ENCODE data around the gene MICAL2.
"Not testable (repeated sequence)": the region's sequence is repeated elsewhere in the genome, so short reads cannot be mapped to it uniquely, and the experiment has no call there.

MICAL2 gene

GRCh38 chr11:12137005-12137690, 26.8 kb downstream of the MICAL2 start:
- DNase-seq: no peak

DNA sequence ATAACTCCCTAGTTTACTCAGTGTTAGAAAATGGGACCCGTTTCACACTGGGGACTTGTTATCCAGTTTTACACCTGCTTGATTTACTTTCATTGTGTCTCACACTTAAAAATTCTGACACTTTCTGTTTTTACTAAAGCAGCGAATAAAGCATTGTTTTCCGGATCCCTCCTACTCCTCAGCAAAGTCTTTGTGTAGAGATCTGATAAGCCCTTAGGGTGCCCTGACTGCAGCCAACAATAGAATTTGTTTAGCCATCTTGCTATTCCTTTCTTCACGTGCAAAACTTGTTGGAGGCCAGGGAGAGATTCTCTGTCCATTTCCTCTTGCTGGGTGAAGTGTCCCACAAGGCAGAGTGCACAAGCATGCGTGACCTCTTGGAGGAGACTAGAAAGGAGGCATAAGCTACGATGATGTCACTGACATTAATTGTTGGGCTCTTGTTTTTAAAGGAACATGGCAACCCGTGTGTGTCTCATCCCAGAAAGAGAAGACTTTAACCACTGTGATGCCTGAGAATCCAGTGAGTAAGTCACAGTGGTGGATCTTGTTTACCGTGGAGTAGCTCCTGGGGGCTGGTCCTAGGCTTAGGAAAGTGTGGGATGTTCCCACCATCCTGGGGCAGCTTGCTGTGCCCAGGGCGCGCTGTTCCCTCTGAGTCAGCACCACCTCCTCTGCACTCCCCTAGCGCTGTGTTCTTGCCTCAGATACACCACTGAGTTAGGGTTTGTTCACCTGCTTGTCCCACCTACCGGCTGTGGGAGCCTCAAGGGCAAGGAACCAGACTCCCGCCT, 27.7 kb downstream of the MICAL2 start:
- DNase-seq: peak; percentile 55

- DNase-seq: no peak
Observed at GRCh38 chr11:12139144-12139881, 28.9 kb downstream of the MICAL2 start.

DNA sequence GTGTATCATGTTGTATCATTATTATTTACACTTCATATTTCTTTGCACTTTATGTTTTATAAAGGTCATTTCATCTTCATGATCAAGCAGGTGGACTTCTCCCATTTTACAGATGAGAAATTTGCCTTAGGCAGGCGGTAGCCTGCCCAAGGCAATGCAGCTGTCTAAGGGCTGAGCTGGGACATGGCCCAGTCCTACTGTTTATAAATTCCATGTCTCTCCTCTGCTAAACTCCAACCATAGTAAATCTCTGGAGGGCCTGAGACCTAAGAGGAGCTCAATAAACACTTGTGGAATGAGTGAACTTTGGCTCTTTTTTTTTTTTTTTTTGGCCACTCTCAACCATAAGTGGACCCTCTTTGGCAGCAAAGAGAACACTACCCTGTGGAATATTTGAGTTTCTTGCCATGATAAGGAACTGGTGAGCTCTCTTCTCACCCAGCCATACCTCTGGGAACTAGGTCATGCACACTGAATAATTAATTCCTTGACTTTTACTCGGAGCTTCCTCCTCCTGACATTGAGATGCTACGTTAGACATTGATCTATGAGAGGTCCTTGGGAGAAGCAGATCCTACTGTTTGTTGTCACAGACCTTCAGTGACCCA, 29.9 kb downstream of the MICAL2 start:
- no peak for DNase-seq

DNA sequence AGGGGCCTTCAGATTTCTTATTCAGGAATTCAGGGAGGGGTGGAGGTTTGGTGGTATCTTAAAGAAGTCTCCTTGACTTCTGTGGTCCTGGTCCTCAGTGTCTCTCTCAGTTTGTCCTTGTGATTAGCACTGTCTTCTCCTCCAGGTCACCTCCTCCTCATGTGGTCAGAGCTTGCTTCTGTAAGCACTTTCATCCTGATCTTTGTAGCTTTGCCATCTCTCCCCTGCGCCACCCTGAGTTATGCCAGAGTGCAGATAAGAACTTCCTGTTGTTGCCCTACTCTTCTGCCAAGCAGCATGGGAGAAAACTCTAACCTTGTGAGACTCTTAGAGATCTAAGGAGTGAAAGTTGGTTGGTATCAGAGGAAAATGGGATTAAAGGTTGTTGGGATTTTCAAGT, 30.9 kb downstream of the MICAL2 start:
- no peak for DNase-seq

GRCh38 chr11:12142176-12142575, 31.8 kb downstream of the MICAL2 start:
- no peak for DNase-seq

GRCh38 chr11:12142909-12143308, 32.5 kb downstream of the MICAL2 start:
- no peak for DNase-seq

DNA sequence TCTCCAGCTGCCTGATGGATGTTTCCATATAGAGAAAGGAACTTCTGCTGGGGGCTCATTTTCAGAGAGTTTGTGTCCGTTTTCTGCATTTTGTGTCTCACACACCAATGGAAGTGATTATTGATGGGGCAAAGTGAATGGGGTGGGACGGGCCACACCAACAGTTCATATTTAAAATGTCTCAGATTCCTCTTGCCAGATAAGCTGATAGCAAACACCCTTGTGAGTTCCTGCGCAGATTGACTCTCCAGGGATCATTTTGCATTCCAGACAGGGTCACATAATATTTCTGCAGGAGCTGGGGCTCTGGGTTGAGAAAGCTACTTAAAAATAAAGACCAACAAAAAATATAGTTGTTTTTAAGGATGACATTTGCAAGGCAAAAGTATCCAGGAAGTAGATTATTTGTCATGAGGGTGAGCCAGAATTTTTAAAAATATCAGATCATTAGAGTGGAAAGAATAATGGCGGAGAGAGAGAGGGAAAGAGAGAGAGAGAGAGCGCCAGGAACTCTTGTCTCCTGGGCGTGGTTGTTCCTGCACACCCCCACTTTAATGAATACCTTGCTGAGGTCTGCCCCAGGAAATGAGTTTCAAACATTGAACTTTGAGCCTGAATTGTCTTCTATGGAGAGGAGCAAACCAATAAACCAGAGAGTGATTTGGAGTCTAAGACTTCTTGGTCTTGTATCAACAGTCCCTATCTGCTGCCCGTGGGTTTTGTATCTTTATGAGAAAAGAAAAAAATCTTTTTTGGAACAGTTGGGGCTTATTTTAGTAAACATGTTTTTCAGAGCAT, 33.3 kb downstream of the MICAL2 start:
- no peak for DNase-seq

- no peak for DNase-seq
Observed at GRCh38 chr11:12144330-12145174, 34.2 kb downstream of the MICAL2 start.

- not testable (repeated sequence) for DNase-seq
Observed at GRCh38 chr11:12146678-12147077, 36.3 kb downstream of the MICAL2 start.

DNA sequence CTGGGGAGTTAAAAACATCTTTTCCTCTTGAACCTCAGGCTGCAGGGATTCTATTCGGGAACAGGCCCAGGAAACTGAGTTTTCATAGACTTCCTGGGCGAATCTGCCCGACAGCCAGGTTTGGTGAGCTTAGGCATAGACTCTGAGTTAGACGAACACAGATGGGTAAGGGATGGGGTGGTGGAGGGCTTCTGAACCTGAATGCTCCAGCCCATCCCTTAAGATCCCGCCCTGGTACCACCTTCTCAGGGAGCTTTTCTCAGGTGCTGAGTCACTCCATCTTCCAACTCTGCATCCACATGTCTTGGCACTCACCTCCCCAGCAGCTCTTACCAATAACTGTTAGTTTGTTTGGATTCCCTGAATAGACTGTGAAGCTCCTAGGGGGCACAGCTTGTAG, 37.4 kb downstream of the MICAL2 start:
- DNase-seq: no peak

- DNase-seq: peak; percentile 30
Observed at GRCh38 chr11:12148466-12148865, 38.1 kb downstream of the MICAL2 start.

DNA sequence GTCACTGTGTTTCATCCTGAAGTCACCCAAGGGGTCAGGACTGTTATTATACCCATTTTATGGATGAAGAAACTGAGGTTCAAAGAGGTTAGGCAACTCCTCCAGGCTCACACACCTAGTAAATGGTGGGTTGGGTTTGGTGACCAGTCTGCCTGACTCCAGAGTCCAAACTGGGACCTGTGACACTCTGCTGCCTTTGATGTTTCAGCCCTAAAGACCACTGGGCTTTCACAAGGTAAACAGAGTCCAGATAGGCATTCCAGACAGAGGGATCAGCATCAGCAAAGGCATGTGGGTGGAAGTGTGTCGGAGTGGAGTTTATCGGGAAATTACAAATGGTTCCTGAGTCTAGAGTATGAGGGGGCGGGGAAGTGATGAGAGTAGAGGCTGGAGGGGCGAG, 38.5 kb downstream of the MICAL2 start:
- no peak for DNase-seq

DNA sequence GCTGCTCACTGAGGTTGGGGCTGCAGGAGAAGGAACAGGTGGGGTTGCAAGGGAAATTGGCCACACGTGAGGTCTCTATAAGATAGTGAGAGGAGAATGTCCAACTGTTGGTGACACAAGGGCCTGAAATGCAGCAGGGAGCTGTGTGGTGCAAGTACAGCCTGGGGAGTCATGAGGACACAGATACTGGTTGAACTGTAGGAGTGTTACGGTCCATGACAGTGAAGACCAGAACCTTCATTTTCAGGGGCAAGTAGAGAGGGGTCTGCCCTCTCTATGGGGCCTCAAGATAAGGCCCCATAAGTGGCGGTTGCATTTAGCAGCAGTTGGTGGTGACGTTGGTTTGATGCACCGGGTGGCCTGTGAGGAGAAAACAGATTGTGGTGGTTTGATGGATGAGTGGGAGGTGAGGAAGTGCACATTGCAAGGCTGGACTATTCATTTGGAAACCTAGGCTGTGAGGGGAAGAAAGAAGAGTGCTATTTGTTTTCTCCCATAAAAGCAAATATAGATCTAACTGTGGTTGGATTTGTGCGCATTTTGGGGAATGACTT, 39.4 kb downstream of the MICAL2 start:
- DNase-seq: peak; percentile 92

- DNase-seq: peak; percentile 90
Observed at GRCh38 chr11:12150831-12151382, 40.5 kb downstream of the MICAL2 start.

DNA sequence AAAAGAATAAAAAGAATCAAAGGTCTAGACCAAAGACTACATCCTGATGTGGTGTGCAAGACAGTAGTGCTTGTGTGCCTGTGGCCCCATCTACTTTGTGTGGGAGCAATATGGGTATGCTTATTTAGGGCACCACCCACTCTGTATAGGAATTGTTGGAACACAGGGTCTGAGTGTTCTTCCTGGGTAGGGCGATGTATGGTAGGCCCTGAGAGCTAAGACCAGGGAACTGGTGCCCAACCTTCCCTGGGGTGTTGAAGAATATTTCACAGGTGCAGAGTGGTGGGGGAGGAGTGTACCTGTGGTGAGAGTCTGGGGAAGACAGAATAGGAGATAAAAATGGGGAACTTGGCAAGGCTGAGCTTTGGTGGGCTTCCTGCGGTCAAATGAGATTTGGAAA, 41.9 kb downstream of the MICAL2 start:
- no peak for DNase-seq

DNA sequence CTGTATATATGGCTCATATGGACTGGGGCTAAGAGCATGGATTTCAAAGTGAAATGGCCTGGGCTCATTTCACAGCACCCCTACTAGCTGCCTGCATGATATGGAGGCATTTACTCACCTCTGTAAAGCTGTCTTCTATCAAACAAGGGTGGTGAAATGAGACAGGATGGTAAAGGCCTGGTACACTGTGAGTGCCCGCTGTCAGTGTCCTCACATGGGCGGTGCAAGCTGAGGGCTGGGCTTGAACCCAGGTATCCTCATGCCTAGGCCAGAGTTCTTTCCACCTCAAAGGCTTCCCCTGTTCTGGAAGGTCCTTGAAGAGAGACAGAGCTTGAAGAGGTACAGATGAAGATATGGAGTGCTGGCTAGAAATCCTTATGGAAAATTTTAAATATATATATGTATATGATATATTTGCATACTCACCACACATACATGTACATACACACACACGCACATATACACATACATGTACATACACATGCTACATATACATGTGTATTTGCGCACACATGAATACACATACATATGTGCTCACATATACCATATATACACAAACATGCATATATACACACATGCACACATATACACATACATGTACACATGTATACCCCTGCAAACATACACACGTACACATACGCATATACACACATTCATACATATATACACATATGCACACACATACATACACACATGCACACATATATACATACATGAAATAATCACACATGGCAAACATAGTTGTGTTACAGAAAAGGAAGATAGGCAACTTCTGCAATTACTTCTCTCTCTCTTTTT, 44.7 kb downstream of the MICAL2 start:
- no peak for DNase-seq

GRCh38 chr11:12155696-12156095, 45.3 kb downstream of the MICAL2 start:
- no peak for DNase-seq

GRCh38 chr11:12156301-12157140, 46.1 kb downstream of the MICAL2 start:
- DNase-seq: no peak
